Naive B cell (primary cell): Measurements from ENCODE around the gene EIF4E2. TPM values are rescaled to one million over a fixed set of nuclear protein-coding genes. Genes with fewer than 3 reads are reported as not detected.

Source experiments
- ATAC-seq, 2 donors: fragments of 150-1000 bp; cut with Tn5 transposase; 2 replicates each; pipeline ENCODE4 v1.10.0; 2021; ENCODE audit warnings: low read depth in 2 of 2, mild to moderate bottlenecking in 2 of 2, moderate library complexity in 2 of 2
- DNase-seq: peaks from one replicate; pipeline ENCODE4 v3.0.0; 2022
- H3K27ac Mint-ChIP-seq, 6 donors: one replicate each; pipeline ENCODE4 v1.8.0; 2020 to 2022; ENCODE audit warnings: mild to moderate bottlenecking in 6 of 6, mixed read lengths in 6 of 6, moderate library complexity in 5 of 6, inconsistent platforms in 2 of 6
- H3K27me3 Mint-ChIP-seq, 3 donors: one replicate each; pipeline ENCODE4 v1.8.0; 2021 to 2022; ENCODE audit warnings: mixed read lengths in 3 of 3, mild to moderate bottlenecking in 1 of 3
- H3K36me3 Mint-ChIP-seq, 2 donors: one replicate each; pipeline ENCODE4 v1.8.0; 2020 to 2022; ENCODE audit warnings: mixed read lengths in 2 of 2, inconsistent platforms in 1 of 2, mild to moderate bottlenecking in 1 of 2
- H3K4me1 Mint-ChIP-seq, 3 donors: one replicate each; pipeline ENCODE4 v1.8.0; 2020 to 2022; ENCODE audit warnings: mixed read lengths in 3 of 3, inconsistent platforms in 1 of 3, mild to moderate bottlenecking in 1 of 3, moderate library complexity in 1 of 3
- H3K4me3 Mint-ChIP-seq, 8 donors: one replicate each; pipeline ENCODE4 v1.8.0; 2020 to 2022; ENCODE audit warnings: mild to moderate bottlenecking in 8 of 8, mixed read lengths in 8 of 8, moderate library complexity in 8 of 8, inconsistent platforms in 2 of 8
- H3K9me3 Mint-ChIP-seq, 7 donors: one replicate each; pipeline ENCODE4 v1.8.0; 2020 to 2022; ENCODE audit warnings: mixed read lengths in 7 of 7, mild to moderate bottlenecking in 5 of 7, inconsistent platforms in 2 of 7, moderate library complexity in 1 of 7
- polyA plus RNA-seq, 6 donors: library from polyadenylated mRNA; unstranded; fragments of 300-500 nt; fragmentation: Illumina TruSeq; gene quantifications; one replicate each; pipeline ENCODE4 v1.2.3, GENCODE V29; 2021; ENCODE audit warnings: low read depth in 6 of 6

EIF4E2 gene
- polyA plus RNA-seq, 6 donors from 2014 or later = 51.0 to 69.0 (median 63.1) TPM

DNA sequence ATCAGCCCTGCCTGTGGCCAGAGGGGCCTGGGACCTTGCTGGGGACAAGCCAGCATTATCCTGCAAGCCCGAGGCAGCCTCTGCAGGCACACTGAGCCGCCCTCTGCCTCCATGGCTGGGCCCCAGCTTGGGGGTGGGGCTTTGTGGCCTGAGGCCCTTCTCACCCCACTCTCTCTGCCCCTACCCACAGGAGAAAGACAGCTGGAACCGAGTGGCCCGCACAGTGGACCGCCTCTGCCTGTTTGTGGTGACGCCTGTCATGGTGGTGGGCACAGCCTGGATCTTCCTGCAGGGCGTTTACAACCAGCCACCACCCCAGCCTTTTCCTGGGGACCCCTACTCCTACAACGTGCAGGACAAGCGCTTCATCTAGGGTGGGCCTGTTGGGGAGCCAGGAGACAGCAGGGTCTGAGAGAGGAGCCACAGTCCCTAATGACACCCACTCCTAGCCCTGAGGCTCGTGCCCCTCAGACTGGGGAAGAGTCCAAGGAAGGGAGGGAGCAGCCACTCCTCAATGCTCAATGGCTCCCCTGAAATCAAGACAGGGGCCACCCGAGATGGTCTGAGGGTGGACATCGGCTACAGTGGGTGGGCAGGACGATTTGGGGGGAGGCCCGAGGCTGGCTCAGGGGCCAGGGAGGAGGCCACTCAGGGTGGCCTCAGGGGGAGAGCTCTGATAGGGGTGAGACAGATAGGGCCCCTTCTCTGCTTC is 15.4 kb upstream of the EIF4E2 start:
- no peak overlapping the region for H3K4me3 Mint-ChIP-seq
- DNase-seq (no peak), ATAC-seq (no peak)
- no peaks in the 10 kb centered on the region for H3K36me3 Mint-ChIP-seq
- H3K4me1 Mint-ChIP-seq = peaks cover 11 to 19% (median 11%) of the 10 kb centered on the region in 3 donors
- H3K9me3 Mint-ChIP-seq = peaks cover 0 to 7% (median 4%) of the 10 kb centered on the region in 7 donors
- no peak overlapping the region for H3K27ac Mint-ChIP-seq
- H3K27me3 Mint-ChIP-seq = peaks cover 3 to 53% (median 22%) of the 10 kb centered on the region in 3 donors

DNA sequence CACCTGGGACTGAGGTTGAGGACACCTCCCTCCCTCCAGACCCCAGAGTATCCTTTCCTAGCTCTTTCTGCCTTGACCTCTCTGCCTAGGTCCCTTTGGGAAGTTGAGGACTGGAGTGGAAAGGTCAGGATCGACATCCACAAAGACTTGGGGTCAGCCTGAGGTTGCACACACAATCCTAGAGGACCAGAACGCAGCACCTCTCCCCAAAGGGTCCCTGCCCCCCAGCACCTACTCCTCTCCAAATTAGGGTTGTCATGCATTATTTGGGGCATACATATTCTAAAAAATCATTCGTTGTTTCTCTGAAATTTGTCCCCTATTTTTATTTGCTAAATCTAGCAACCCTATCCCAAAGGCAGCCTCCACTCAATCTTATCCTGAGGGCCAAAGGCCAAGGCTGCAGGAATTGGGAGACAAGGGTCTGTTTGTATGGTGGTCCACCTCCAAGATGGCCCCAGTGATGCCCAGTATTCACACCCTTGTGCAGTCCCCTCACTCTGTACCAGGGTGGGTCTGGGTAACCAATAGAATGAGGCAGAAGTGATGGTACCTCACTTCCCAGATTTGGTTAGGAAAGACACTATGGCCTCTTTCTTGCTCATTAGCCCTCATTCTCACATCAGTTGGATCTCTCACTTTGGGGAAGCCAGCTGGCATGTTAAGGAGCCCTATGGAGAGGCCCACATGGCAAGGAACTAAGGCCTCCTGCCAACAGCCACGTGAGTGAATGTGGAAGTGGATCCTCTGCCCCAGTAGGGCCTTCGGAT is 14.5 kb upstream of the EIF4E2 start:
- H3K36me3 Mint-ChIP-seq = no peaks in the 10 kb centered on the region
- no peak overlapping the region for H3K27ac Mint-ChIP-seq
- H3K9me3 Mint-ChIP-seq = peaks cover 0 to 7% (median 4%) of the 10 kb centered on the region in 7 donors
- peaks cover 11 to 24% (median 15%) of the 10 kb centered on the region in 3 donors for H3K4me1 Mint-ChIP-seq
- ATAC-seq (no peak), DNase-seq (no peak)
- H3K27me3 Mint-ChIP-seq = peaks cover 3 to 45% (median 22%) of the 10 kb centered on the region in 3 donors
- no peak overlapping the region for H3K4me3 Mint-ChIP-seq

DNA sequence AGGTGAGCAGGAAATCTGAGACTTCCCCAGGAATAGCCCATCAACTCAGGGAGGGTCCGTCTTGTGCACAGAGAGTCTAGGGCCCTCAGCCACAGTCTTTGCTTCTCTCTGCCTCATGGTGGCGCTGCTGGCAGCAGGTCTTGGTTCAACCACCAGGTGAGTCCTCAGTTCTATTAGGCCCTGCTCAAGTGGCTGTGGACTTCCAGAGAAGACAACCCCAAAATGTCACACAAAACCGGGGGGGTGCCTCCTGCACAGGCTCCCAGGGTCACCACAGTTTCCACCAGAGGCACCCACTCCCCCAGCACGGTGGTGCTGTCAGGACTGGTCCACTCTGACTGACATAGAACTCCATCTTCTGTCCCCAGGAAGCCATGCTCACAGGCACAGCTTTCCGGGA is 13.4 kb upstream of the EIF4E2 start:
- H3K4me3 Mint-ChIP-seq = peak overlapping the region in 1 of 8 donors; percentile 20
- H3K36me3 Mint-ChIP-seq = no peaks in the 10 kb centered on the region
- H3K27me3 Mint-ChIP-seq = peaks cover 3 to 45% (median 22%) of the 10 kb centered on the region in 3 donors
- H3K9me3 Mint-ChIP-seq = peaks cover 0 to 7% (median 4%) of the 10 kb centered on the region in 7 donors
- H3K4me1 Mint-ChIP-seq = peaks cover 20 to 24% (median 20%) of the 10 kb centered on the region in 3 donors
- no peak overlapping the region for H3K27ac Mint-ChIP-seq
- no peak for ATAC-seq
- no peak for DNase-seq

DNA sequence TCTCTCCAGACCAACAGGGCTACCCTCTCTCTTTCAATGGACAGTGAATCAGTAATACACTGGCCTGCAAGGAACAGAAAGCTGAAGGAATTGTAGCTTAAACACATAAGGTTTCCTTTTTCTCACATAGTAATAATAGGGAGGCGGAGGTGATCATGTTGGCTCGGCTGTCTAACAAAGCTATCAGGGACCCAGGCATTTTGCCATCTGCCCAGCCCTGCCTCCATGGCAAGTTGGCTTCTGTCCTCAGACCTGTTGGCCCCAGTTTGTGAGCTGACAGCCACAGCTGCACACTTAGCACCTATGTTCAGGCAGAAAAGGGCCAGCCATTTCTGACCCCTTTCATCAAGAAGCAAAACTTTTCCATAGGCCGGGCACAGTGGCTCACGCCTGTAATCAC is 13.0 kb upstream of the EIF4E2 start:
- Mint-ChIP-seq H3K36me3 (no peaks in the 10 kb centered on the region), H3K27ac (no peak overlapping the region), H3K27me3 (peaks cover 3 to 45% (median 22%) of the 10 kb centered on the region in 3 donors), H3K4me3 (no peak overlapping the region), H3K9me3 (peaks cover 0 to 7% (median 4%) of the 10 kb centered on the region in 7 donors), H3K4me1 (peaks cover 22 to 28% (median 24%) of the 10 kb centered on the region in 3 donors)
- no peak for DNase-seq
- no peak for ATAC-seq

DNA sequence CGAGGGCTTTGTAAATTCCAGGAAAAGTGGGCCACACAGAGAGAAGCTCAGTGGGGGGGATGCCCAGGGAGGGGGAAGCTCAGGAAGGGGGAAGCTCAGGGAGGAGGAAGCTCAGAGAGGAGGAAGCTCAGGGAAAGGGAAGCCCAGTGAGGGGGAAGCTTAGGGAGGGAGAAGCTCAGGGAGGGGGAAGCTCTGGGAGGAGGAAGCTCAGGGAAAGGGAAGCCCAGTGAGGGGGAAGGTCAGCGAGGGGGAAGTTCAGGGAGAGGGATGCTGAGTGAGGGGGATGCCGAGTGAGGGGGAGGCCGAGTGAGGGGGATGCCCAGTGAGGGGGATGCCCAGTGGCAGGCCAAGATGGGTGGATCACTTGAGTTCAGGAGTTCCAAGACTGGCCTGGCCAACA is 11.8 kb upstream of the EIF4E2 start:
- Mint-ChIP-seq H3K4me3 (peak overlapping the region in 2 of 8 donors; percentile 68 to 79), H3K27me3 (peaks cover 0 to 45% (median 22%) of the 10 kb centered on the region in 3 donors), H3K27ac (peak overlapping the region in 3 of 6 donors; percentile 83 to 90 (median 83)), H3K9me3 (peaks cover 0 to 7% (median 4%) of the 10 kb centered on the region in 7 donors), H3K4me1 (peaks cover 30 to 35% (median 31%) of the 10 kb centered on the region in 3 donors), H3K36me3 (no peaks in the 10 kb centered on the region)
- DNase-seq (no peak), ATAC-seq (no peak)

DNA sequence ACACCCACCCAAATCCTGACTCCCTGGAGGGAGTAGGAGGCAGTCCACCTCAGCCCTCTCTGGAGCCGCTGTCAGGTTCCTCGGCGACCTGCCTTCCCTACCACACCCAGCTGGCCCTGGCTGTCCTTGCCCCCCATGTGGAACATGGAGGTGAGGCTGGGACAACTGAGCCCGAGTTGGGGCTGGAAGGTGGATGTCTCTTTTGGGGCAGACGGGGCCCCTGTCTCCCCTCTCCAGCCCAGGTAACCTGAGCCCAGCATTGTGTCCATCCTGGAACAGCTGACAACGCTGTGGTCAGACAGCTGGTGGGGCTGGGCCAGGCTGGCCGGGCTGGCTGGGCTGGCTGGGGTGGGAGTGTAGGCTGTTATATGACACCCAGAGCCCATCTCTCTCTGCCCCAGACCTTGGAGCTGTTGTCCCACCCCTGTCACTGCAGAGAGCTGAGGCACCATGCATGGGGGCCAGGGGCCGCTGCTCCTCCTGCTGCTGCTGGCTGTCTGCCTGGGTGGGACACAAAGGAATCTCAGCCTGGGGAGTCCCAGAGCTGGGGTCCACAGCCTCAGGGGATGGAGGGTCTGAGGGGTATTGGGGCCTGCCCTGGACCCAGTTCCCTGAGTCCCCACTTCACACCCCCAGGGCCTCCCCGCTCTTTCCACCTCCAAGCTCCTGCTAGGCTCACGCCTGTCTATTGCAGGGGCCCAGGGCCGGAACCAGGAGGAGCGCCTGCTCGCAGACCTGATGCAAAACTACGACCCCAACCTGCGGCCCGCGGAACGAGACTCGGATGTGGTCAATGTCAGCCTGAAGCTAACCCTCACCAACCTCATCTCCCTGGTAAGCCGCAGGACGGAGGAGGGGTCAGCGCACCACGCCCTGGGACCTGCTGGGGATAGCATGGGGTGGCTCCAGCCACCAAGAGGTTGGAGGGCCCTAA is 10.9 kb upstream of the EIF4E2 start, which contains the start of gene CHRNG:
CHRNG (plus strand) TSS at position 395 of the 934 bp plus-strand sequence; CDS start at position 451, 56 bp downstream.
- no peaks in the 10 kb centered on the region for H3K36me3 Mint-ChIP-seq
- H3K4me3 Mint-ChIP-seq = peak within 1 kb of the TSS in 2 of 8 donors; percentile 68 to 79
- H3K27me3 Mint-ChIP-seq = peaks cover 0 to 38% (median 22%) of the 10 kb centered on the region in 3 donors
- H3K9me3 Mint-ChIP-seq = peaks cover 0 to 7% (median 4%) of the 10 kb centered on the region in 7 donors
- DNase-seq (no peak), ATAC-seq (no peak)
- H3K27ac Mint-ChIP-seq = peak within 1 kb of the TSS in 4 of 6 donors; percentile 32 to 90 (median 83)
- H3K4me1 Mint-ChIP-seq = peaks cover 34 to 40% (median 34%) of the 10 kb centered on the region in 3 donors

DNA sequence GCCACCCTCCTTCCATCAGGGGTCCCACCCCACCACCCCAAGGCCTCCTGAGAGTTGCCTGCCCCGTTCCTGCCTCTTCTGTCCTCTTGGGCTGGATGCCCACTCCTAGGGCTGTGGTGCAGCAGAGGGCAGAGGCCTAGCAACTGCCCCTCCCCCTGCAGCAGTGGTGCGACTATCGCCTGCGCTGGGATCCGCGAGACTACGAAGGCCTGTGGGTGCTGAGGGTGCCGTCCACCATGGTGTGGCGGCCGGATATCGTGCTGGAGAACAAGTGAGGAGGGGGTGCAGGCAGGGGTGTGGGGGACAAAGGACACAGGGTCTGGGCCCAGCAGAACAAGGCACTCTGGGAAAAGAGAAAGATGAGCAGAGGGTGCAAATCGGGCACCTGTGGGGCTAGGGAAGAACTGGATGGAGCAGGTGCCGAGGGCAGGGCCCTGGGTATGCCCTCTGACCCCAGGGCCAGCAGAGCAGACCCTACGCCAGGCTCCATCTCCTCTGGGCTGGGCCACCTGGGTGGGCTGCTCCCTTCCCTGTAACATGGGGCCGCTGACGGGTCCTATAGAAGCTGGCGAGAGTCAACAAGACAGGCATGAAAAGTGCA is 9.9 kb upstream of the EIF4E2 start:
- peaks cover 34 to 44% (median 37%) of the 10 kb centered on the region in 3 donors for H3K4me1 Mint-ChIP-seq
- H3K27me3 Mint-ChIP-seq = peaks cover 0 to 28% (median 22%) of the 10 kb centered on the region in 3 donors
- H3K9me3 Mint-ChIP-seq = peaks cover 0 to 7% (median 4%) of the 10 kb centered on the region in 7 donors
- no peaks in the 10 kb centered on the region for H3K36me3 Mint-ChIP-seq
- DNase-seq (no peak), ATAC-seq (no peak)
- H3K27ac Mint-ChIP-seq = peak overlapping the region in 1 of 6 donors; percentile 32
- H3K4me3 Mint-ChIP-seq = no peak overlapping the region

DNA sequence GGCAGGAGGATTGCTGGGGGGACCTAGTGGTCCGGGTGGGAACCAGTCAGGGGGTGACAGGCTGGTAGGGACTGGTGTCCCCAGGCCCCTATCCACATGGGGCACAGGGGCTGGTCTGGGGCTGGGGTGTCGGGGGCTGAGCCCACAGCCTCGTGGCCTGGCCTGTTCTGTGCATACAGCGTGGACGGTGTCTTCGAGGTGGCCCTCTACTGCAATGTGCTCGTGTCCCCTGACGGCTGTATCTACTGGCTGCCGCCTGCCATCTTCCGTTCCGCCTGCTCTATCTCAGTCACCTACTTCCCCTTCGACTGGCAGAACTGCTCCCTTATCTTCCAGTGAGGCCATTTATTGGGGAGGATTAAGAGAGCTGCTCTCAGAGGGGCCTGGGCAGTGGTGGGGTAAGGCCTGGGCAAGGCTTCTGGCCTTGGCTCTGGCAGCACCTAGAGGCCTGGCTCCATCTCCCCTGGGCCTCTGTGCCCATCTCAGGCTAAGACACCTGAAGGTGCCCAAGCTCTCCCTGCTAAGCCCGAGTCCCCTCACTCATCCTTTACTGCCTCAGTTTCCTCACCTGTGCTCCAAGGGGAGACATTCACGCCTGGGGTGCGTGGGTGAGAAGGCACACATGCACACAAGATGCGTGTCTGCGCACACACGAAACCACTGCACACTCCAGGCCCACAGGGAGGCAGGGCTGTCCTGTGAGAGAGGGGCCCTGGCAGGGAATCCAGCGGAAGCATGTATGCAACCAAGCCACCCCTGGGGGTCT is 9.1 kb upstream of the EIF4E2 start:
- Mint-ChIP-seq H3K27me3 (peaks cover 0 to 20% (median 20%) of the 10 kb centered on the region in 3 donors), H3K4me1 (peaks cover 38 to 44% (median 41%) of the 10 kb centered on the region in 3 donors), H3K4me3 (peak overlapping the region in 1 of 8 donors; percentile 37), H3K36me3 (no peaks in the 10 kb centered on the region), H3K27ac (no peak overlapping the region), H3K9me3 (peaks cover 0 to 4% (median 3%) of the 10 kb centered on the region in 7 donors)
- peak; percentile 37 to 50 for ATAC-seq
- DNase-seq = no peak

DNA sequence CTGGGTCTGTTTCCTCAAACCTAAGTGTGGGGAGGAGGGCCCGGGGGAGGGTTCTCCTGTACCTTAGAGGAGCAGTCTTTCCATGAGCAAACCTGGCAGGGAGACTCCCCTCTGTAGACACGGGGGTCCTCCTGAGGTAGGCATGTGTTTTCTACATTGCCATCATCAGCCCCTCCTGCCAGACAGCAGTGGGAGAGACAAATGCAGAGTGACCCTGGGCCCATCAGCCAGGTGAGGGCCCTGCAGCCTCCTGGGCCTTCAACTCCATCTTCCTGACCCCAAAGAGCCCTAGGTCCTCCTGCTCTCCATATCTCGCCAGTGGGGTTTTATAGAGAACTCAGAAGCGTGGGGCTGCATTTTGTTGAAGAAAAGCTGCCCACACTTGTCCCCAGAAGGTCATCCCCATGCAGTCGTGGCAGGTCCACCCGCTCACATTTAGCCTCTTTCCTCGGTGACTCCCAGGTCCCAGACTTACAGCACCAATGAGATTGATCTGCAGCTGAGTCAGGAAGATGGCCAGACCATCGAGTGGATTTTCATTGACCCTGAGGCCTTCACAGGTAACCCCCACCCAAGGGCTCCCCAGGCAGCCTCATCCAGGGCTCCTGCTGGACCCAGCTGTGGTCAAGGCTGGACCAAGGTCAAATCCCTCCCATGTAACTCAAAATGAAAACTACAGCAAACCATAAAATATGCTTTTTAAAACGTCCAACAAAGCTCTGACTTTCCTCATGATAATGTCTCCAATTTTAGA is 8.4 kb upstream of the EIF4E2 start:
- DNase-seq (no peak), ATAC-seq (no peak)
- Mint-ChIP-seq H3K4me3 (no peak overlapping the region), H3K4me1 (peaks cover 41 to 44% (median 42%) of the 10 kb centered on the region in 3 donors), H3K27me3 (peaks cover 0 to 12% (median 12%) of the 10 kb centered on the region in 3 donors), H3K27ac (peak overlapping the region in 2 of 6 donors; percentile 41 to 43), H3K9me3 (no peaks in the 10 kb centered on the region), H3K36me3 (no peaks in the 10 kb centered on the region)

DNA sequence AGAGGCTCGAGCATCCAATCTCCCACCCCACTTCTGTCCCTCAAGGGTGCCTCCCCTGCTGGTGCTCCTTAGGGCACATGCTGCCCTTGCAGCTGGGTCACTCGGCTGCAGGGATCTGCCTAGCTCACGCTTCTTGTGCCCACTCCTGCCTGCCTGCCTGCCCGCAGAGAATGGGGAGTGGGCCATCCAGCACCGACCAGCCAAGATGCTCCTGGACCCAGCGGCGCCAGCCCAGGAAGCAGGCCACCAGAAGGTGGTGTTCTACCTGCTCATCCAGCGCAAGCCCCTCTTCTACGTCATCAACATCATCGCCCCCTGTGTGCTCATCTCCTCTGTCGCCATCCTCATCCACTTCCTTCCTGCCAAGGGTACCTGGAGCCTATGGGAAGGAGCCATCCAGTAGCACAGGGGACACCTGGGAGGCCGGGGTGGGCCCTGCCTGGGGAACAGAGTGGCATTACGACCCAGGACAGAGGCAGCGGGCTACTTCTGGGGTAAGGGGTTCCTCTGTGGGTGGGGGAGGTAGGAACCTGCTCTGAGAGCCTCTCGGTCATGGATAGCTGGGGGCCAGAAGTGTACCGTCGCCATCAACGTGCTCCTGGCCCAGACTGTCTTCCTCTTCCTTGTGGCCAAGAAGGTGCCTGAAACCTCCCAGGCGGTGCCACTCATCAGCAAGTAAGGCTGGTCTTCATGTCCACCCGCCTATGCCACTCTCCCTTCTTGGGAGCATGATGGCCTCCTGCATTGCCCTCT is 7.6 kb upstream of the EIF4E2 start:
- Mint-ChIP-seq H3K4me1 (peaks cover 42 to 44% (median 43%) of the 10 kb centered on the region in 3 donors), H3K9me3 (no peaks in the 10 kb centered on the region), H3K27me3 (peaks cover 0 to 12% (median 7%) of the 10 kb centered on the region in 3 donors), H3K4me3 (no peak overlapping the region), H3K27ac (peak overlapping the region in 3 of 6 donors; percentile 41 to 69 (median 66)), H3K36me3 (no peaks in the 10 kb centered on the region)
- no peak for DNase-seq
- no peak for ATAC-seq
